Measurements from ENCODE around the gene ADIRF.
"Not testable (repeated sequence)": the region's sequence is repeated elsewhere in the genome, so short reads cannot be mapped to it uniquely, and the experiment has no call there.

Gene ADIRF

GRCh38 chr10:86981020-86981419, 12.7 kb downstream of the ADIRF start:
- DNase-seq = not testable (repeated sequence)

DNA sequence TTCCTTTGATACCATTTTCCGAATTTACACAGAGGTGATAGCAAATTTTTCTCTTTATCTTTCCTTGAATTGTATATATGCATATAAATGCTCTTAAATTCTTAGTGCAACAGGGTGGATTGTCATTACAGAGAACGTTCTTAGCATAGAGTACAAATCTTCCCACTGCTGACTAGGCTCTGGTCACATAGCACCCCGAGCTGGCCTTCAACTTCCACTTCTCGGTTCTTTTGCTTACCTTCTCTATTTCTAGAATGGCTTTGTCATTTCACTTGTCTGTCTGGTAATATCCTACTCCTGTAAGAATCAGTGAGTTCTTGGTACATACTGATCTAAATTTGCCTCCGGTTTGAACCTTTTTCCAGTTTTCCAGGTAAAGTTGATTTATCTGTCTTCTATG, 13.4 kb downstream of the ADIRF start:
- DNase-seq = no peak

DNA sequence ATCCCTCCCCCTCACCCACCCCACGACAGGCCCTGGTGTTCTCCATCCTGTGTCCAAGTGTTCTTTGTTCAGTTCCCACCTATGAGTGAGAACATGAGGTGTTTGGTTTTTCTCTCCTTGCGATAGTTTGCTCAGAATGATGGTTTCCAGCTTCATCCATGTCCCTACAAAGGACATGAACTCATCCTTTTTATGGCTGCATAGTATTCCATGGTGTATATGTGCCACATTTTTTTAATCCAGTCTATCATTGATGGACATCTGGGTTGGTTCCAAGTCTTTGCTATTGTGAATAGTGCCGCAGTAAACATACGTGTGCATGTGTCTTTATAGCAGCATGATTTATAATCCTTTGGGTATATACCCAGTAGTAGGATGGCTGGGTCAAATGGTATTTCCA, 16.2 kb downstream of the ADIRF start:
- DNase-seq = not testable (repeated sequence)

DNA sequence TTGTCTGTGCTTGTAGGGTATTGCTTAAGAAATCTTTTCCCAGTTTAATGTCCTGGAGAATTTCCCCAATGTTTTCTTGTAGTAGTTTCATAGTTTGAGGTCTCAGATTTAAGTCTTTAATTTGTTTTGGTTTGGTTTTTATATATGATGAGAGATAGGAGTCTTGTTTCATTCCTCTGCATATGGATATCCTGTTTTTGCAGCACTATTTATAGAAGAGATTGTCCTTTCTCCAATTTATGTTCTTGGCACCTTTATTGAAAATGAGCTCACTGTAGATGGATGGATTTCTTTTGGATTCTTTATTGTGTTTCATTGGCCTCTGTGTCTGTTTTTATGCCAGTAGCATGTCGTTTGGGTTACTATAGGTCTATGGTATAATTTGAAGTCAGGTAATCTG, 20.2 kb downstream of the ADIRF start:
- DNase-seq = no peak

DNA sequence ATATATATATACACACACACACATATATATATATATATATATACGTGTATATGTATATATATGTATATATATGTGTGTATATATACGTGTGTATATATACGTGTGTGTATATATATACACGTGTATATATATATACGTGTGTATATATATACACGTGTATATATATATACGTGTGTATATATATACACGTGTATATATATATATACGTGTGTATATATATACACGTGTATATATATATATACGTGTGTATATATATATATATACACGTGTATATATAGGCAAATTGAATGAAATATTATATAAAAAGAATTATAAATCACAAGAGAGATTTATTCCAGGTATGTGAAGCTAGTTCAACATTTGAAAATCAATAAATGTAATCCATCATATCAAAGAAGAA, 23.1 kb downstream of the ADIRF start:
- DNase-seq = not testable (repeated sequence)

DNA sequence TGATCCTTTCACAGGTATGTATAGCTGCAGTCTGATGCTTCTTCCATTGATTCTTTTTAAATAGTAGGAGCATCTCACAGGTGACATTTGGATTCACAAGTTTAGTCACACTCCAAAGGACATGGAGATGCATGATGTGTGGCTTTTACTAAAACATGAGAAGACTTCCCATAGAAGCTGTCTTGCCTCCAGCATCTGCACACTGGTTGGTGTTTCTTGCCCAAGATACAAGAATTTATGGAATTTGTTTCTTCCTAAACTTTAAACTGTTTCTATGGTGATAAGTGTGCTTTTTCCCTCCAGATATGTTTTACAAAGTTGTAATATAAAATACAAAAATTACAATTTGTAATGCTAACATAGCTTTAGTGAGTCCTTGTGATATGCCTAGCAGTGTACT, 24.2 kb downstream of the ADIRF start:
- DNase-seq = no peak

DNA sequence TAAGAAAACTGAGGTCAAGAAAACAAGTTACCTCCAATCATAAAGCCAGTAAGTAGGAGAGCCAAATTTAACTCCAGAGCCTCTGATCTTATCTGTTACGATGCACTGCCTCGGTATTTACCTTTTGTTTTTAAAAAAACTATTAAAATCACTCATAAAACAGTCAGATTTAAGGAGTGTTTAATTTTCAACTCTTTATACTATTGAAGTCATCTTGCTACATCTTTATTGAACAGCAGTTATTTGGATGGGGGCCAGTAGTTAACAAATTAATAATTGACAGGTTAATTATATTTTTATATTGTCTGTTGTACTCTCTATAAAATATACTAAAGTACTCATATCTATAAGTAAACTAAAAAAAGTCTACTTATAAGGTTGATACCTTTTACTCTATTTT, 24.6 kb downstream of the ADIRF start:
- DNase-seq = no peak

DNA sequence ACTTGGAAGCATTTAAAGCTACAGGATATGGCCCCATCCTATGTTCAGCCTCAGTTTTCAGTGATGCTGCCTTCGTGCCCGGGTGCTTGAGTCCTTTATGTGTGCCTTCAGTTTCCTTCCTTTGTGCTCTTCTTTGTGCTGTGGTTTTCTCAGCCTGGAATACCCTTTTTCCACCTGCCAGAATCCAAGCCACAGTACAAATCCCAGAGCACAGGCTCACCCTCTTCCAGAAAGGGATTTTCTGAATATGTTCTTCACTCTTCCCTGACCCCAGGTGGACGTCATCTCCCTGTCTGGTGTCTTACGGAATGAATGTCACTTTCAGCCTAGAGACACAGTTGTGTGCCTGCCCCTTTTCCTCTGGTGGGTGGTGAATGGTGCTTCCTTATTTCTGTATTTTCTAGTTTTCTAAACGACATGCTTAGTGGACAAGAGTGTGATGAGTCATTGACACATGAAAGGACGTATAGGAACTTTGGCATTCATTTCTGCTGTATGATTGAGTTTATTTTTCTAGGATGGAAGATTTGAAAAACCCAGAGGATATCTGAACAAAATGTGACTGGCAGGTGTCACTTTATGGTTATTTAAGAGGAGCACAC, 31.6 kb downstream of the ADIRF start:
- DNase-seq = peak; percentile 69 to 77

DNA sequence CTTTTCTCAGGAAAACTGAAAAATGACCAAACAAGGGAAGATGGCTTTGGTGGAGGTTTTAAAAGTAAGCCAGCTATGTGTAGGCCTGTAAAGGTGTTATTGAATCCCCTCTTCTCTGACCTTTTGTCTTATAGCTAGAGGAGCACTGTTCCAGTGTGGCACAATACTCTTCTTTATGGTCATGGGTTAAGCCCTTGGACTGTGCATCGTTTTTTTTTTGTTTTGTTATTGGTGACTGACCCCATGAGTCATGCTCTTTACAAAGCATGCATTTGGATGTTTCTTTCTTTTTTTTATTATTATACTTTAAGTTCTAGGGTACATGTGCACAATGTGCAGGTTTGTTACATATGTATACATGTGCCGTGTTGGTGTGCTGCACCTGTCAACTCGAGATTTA, 32.2 kb downstream of the ADIRF start:
- DNase-seq = no peak

- not testable (repeated sequence) for DNase-seq
These were observed 38.8 kb downstream of the ADIRF start for GRCh38 chr10:87007124-87007523.

DNA sequence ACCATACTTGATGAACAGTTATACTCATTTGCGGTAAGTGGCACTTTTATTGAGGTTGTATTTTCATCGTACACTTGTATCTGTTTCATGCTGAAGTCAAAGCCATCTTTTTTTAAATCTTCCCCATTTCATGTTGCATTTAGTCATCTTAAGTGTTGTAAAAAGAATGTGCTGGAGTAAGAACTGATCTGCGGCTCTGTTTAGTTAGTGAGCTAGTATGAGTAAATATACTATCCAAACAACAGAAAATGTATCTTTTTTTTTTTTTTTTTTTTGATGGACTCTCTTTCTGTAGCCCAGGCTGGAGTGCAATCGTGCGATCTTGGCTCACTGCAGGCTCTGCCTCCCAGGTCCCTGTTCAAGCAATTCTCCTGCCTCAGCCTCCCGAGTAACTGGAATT, 39.4 kb downstream of the ADIRF start:
- DNase-seq = not testable (repeated sequence)

DNA sequence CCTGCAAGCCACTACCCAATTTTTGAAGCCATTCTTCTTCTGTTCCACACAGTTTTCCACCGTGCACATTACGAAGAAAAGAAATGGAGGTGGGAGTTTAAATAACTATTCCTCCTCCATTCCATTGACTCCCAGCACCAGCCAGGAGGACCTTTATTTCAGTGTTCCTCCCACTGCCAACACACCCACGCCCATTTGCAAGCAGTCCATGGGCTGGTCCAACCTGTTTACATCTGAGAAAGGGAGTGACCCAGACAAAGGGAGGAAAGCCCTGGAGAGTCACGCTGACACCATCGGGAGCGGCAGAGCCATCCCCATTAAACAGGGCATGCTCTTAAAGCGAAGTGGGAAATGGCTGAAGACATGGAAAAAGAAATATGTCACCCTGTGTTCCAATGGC, 40.0 kb downstream of the ADIRF start:
- DNase-seq = not testable (repeated sequence)

DNA sequence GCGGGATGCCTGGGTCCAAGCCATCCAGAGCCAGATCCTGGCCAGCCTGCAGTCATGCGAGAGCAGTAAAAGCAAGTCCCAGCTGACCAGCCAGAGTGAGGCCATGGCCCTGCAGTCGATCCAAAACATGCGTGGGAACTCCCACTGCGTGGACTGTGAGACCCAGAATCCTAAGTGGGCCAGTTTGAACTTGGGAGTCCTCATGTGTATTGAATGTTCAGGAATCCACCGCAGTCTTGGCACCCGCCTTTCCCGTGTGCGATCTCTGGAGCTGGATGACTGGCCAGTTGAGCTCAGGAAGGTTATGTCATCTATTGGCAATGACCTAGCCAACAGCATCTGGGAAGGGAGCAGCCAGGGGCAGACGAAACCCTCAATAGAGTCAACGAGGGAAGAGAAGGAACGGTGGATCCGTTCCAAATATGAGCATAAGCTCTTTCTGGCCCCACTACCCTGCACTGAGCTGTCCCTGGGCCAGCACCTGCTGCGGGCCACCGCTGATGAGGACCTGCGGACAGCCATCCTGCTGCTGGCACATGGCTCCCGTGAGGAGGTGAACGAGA, 40.9 kb downstream of the ADIRF start:
- DNase-seq = not testable (repeated sequence)

DNA sequence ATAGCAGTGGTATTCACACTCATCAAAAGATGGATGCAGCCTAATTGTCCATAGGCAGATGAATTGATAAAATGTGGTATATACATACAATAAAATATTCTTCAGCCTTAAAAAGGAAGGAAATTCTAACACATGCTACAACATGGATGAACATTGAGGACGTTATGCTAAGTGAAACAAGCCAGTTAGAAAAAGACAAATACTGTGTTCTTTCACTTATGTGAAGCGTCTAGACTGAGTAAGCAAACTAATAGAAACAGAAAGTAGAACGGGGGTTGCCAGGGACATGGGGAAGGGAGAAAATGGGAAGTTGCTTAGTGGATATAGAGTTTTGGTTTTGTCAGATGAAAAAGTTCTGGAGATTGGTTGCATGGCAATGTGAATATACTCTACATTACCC, 45.2 kb downstream of the ADIRF start:
- peak in 1 of 2 experiments; percentile 5 for DNase-seq

DNA sequence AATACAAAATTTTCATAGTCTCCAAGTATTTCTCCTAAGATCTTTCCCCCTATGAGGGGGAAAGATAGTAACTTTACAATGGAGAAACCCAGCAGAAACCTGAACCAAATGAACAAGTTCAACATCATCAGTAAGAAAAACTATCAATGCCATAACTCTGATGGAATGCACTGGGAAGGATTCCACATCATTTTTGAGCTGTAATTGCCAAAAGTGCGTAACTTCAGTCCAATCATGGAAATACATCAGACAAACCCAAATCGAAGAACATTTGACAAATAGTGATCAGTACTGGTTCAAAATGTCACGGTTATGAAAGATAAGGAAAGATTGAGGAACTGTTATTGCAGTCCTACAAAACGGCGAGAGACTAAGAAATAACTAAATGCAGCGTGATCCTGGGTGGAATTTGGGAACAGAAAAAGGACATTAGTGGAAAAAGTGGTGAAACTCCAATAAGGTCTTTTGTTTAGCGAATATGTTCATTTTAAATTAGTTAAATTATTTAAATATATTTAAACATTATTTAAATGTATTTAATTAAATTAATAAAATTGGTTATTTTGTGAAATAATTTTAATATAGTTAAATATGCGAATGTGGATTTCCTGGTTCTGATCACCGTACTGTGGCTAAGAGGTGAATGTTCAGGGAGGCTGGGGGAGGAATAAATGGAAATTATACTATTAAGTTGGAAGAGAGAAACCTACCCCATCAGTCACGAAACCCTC, 46.9 kb downstream of the ADIRF start:
- not testable (repeated sequence) for DNase-seq

GRCh38 chr10:87018127-87018526, 49.8 kb downstream of the ADIRF start:
- not testable (repeated sequence) for DNase-seq

GRCh38 chr10:87019066-87019465, 50.8 kb downstream of the ADIRF start:
- DNase-seq = not testable (repeated sequence)

DNA sequence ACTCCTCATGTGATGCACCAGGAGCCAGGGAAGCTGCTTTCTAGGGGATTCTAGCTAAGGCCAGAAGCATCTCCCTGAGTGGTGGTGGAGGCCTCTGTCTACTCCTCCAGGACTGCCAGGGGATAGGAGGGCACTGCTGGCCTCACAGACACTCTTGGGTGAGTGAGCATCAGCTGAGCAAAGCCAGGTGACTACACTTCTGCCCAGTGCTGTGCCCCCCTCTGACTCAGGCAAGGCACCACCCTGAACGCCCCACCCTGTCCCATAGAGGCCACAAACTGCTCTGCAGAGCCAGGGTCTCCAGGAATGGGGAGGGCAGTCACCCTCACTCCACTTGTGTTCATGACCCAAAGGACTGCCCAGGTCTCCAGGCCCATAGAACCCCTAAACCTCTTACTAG, 51.2 kb downstream of the ADIRF start:
- DNase-seq = not testable (repeated sequence)

DNA sequence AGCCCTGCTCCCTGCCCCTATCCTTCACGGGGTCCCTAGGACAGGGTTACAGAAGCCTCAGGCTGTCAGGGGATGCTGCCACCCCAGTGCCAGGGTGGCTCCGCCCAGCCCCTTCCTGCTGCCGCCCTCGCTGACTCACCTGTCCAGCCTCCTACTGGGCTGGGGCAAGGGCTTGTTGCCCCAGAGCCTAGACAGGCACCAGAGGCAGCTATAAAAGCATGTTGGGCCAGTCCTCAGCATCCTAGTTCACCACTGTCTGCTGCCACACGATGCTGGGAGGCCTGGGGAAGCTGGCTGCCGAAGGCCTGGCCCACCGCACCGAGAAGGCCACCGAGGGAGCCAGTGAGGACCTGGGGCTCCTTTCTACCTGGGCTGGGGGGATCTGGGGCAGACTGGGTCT, 51.8 kb downstream of the ADIRF start, which contains the start of gene FAM25A:
Gene FAM25A (plus strand): TSS at position 239 of the 400 bp plus-strand sequence. CDS start 31 bp downstream, at position 270.
- not testable (repeated sequence) for DNase-seq
